KMS-11 (cell line): ENCODE results near the gene CASTOR1.

Experiments
- H2AFZ ChIP-seq: fragments of 200-600 bp; sonication (generic); 2 replicates; pipeline ENCODE4 v1.6.1; 2016; ENCODE audit warnings: antibody characterized with exemption, mixed run types, low read depth
- H3K27ac ChIP-seq: fragments of 200-600 bp; sonication (generic); 2 replicates; pipeline ENCODE4 v1.6.1; 2016; ENCODE audit warnings: mild to moderate bottlenecking, mixed run types
- H3K27me3 ChIP-seq: fragments of 200-600 bp; sonication (generic); 2 replicates; pipeline ENCODE4 v1.6.1; 2017; ENCODE audit warnings: mild to moderate bottlenecking, low read depth, mixed run types, moderate library complexity; ENCODE audit not compliant: insufficient read depth
- H3K36me3 ChIP-seq: fragments of 200-600 bp; sonication (generic); 2 replicates; pipeline ENCODE4 v1.6.1; 2017; ENCODE audit warnings: mild to moderate bottlenecking, mixed run types; ENCODE audit not compliant: insufficient read depth
- H3K4me1 ChIP-seq: fragments of 200-600 bp; sonication (generic); 2 replicates; pipeline ENCODE4 v1.6.1; 2016; ENCODE audit warnings: mild to moderate bottlenecking, low read depth, mixed run types; ENCODE audit not compliant: poor library complexity, severe bottlenecking
- H3K4me2 ChIP-seq: fragments of 200-600 bp; sonication (generic); 2 replicates; pipeline ENCODE4 v1.7.0; 2016; ENCODE audit warnings: mild to moderate bottlenecking, mixed run types
- H3K4me3 ChIP-seq: fragments of 200-600 bp; sonication (generic); IDR thresholded peaks from 2 replicates; pipeline ENCODE4 v1.6.1; 2017; ENCODE audit warnings: low read depth, low read length, mixed read lengths; ENCODE audit not compliant: insufficient read depth
- H3K79me2 ChIP-seq: fragments of 200-600 bp; sonication (generic); 2 replicates; pipeline ENCODE4 v1.6.1; 2016; ENCODE audit warnings: low read depth, mixed run types; ENCODE audit not compliant: insufficient read depth
- H3K9ac ChIP-seq: fragments of 200-600 bp; sonication (generic); 2 replicates; pipeline ENCODE4 v1.6.1; 2016; ENCODE audit warnings: mild to moderate bottlenecking, mixed run types
- H4K20me1 ChIP-seq: fragments of 200-600 bp; sonication (generic); 2 replicates; pipeline ENCODE4 v1.6.1; 2016; ENCODE audit warnings: mild to moderate bottlenecking, mixed run types; ENCODE audit not compliant: insufficient read depth
- TF ChIP-seq, protein P1 (sequence below): fragments of 200-600 bp; sonication (generic); conservative IDR thresholded peaks from 2 replicates; pipeline ENCODE4 v1.6.1; 2017; ENCODE audit warnings: low read depth, mild to moderate bottlenecking, antibody characterized with exemption, low read length, moderate library complexity, mixed read lengths

CASTOR1 gene

DNA sequence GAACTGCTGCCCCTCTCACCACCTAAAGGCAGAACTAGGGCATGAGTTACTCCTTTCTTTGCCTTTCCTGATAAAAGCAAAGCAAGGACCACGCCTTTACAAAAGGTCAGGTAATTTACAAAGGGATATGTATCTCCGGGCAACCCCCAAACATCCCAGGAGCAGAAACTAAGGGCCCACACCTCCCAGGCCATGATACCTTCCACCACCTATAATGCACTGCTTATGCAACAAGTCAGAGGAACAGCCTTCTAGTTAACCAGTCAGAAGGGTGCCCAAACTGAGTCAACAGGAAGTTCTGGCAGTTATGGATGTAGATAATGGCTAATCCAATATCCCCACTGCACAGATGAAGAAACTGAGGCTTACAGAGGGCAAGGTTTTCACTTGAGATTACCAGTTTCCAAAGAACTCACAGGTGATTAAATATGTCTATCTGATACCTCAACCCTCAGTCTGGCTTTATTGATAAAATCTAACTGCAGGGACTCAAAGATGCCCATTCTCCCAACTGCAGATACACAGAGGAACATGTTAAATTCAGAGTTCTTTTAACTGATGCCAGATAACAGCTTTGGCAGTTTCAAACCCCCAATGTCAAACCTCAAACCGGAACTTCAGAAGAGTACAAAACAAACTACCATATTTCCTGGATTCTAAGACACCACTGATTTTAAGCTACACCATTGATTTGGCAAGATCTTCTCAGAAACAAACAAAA lies 16.8 kb upstream of the CASTOR1 start:
- TF ChIP-seq, protein P1, sequence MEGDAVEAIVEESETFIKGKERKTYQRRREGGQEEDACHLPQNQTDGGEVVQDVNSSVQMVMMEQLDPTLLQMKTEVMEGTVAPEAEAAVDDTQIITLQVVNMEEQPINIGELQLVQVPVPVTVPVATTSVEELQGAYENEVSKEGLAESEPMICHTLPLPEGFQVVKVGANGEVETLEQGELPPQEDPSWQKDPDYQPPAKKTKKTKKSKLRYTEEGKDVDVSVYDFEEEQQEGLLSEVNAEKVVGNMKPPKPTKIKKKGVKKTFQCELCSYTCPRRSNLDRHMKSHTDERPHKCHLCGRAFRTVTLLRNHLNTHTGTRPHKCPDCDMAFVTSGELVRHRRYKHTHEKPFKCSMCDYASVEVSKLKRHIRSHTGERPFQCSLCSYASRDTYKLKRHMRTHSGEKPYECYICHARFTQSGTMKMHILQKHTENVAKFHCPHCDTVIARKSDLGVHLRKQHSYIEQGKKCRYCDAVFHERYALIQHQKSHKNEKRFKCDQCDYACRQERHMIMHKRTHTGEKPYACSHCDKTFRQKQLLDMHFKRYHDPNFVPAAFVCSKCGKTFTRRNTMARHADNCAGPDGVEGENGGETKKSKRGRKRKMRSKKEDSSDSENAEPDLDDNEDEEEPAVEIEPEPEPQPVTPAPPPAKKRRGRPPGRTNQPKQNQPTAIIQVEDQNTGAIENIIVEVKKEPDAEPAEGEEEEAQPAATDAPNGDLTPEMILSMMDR = no peak
- Histone ChIP-seq H2AFZ (no peak overlapping the region), H3K27ac (peak overlapping the region; percentile 88), H3K4me3 (no peak overlapping the region), H3K79me2 (peaks cover 14% of the 10 kb centered on the region; the same call in 1 of the 2 replicates), H3K27me3 (no peaks in the 10 kb centered on the region), H3K9ac (peak overlapping the region; percentile 28; the same call in 1 of the 2 replicates), H3K4me1 (peaks cover 77% of the 10 kb centered on the region), H4K20me1 (no peaks in the 10 kb centered on the region), H3K36me3 (no peaks in the 10 kb centered on the region), H3K4me2 (peak overlapping the region; percentile 95)

DNA sequence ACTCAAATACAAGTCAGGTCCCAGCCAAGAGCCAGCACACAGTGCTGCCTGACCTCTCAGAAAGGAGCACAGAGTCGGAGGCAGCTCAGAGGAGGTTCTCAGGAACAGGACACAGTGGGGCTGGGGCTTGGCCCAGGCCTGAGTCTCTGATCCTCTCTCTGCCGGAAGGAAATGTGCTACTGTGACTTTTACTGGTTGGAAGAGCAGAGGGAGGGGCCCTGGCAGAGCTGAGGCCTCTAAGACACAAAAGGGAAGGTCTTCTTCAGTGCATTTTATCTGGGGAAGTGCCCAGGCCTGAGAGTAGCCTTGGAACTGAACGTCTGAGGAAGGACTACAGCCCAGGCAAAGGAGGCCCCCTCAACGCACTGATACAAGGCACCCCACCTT lies 16.2 kb upstream of the CASTOR1 start:
- no peak overlapping the region; the same call in 1 of the 2 replicates for H3K9ac ChIP-seq

DNA sequence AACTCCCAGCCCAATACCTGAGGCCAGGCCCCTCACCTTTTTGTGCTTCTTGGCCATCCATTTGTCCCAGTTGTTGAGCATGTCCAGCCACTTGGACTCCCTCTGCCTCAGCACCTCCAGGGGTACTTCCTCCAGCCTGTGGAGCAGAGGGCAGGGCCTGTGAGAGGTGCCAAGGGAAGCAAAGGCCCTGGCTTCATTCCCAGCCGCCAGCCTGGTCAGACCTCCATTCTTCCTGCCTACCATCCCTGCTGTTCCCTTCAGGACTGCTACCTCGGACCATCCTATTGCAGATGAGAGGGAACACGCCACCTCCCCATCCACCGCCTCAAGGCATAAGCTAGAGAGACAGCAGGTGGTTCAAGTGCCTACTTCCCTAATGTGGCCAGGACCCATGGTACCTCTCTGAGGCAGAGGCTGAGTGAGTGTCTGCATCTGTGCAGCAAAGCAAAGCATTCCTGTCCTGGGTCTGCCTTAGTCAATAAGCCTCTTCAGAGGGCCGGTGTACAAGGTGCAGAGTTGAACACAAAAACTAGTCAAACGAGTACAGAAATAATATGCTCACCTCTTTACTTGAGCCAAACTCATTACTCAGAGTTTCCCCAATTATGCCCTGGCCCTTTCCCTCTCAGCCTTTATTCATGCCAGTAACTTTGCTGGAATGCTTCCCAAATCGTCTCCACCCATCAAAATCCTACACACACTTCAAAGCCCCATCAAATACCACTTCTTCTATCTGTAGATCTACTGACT lies 15.4 kb upstream of the CASTOR1 start:
- no peak overlapping the region; the same call in 1 of the 2 replicates for H3K4me2 ChIP-seq
- H3K4me1 ChIP-seq = peaks cover 63% of the 10 kb centered on the region
- TF ChIP-seq, protein P1 = no peak
- H3K27ac ChIP-seq = no peak overlapping the region; the same call in 1 of the 2 replicates
- H2AFZ ChIP-seq = no peak overlapping the region
- no peaks in the 10 kb centered on the region for H4K20me1 ChIP-seq
- no peaks in the 10 kb centered on the region for H3K36me3 ChIP-seq
- H3K4me3 ChIP-seq = no peak overlapping the region
- peaks cover 14% of the 10 kb centered on the region; the same call in 1 of the 2 replicates for H3K79me2 ChIP-seq
- no peaks in the 10 kb centered on the region for H3K27me3 ChIP-seq
- no peak overlapping the region for H3K9ac ChIP-seq

More for the DNA sequence above, 16.2 kb upstream of the CASTOR1 start:
- Histone ChIP-seq H4K20me1 (no peaks in the 10 kb centered on the region), H3K4me1 (peaks cover 71% of the 10 kb centered on the region), H3K27ac (no peak overlapping the region; the same call in 1 of the 2 replicates), H3K79me2 (peaks cover 14% of the 10 kb centered on the region; the same call in 1 of the 2 replicates), H3K4me2 (peak overlapping the region; percentile 95), H3K27me3 (no peaks in the 10 kb centered on the region), H3K4me3 (no peak overlapping the region), H3K36me3 (no peaks in the 10 kb centered on the region), H2AFZ (no peak overlapping the region)
- TF ChIP-seq, protein P1 = no peak

DNA sequence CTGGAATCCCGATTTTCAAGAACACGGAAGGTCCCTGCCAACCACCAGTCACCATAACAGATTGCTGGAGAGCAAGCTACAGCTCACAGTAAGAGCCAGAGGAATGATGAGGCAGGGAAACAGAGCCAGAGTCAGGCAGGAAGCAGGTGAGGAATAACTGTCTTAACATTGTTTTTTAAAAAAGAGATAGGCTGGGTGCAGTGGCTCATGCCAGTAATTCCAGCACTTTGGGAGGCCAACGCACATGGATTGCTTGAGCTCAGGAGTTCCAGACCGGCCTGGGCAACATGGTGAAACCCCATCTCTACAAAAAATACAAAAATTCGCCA lies 13.5 kb upstream of the CASTOR1 start:
- Histone ChIP-seq H3K4me3 (no peak overlapping the region), H4K20me1 (no peaks in the 10 kb centered on the region), H3K27ac (no peak overlapping the region), H3K27me3 (no peaks in the 10 kb centered on the region), H3K79me2 (peaks cover 12% of the 10 kb centered on the region; the same call in 1 of the 2 replicates), H3K9ac (no peak overlapping the region), H3K4me1 (peaks cover 44% of the 10 kb centered on the region), H3K36me3 (no peaks in the 10 kb centered on the region), H2AFZ (no peak overlapping the region), H3K4me2 (no peak overlapping the region)
- TF ChIP-seq, protein P1 = no peak
